Smooth muscle cell (in vitro differentiated cells): ENCODE data around the gene ABCA4. TPM values are rescaled to one million over a fixed set of nuclear protein-coding genes. Genes with fewer than 3 reads are reported as not detected.

ENCODE experiments used
- DNase-seq: peaks from one replicate; lab custom pipeline; 2025; ENCODE audit not compliant: unreplicated experiment; lab: John Stamatoyannopoulos, UW
- H2AFZ ChIP-seq: fragments of 200-600 bp; sonication (generic); 2 replicates; pipeline ENCODE4 v1.6.0; 2016; ENCODE audit warnings: antibody characterized with exemption, low read depth, mild to moderate bottlenecking
- H3F3A ChIP-seq: fragments of 200-600 bp; sonication (generic); 2 replicates; pipeline ENCODE4 v1.6.0; 2017; ENCODE audit warnings: antibody characterized with exemption, low read depth
- H3K27ac ChIP-seq: fragments of 200-600 bp; sonication (generic); 2 replicates; pipeline ENCODE4 v1.5.1; 2016; ENCODE audit warnings: low read depth, mild to moderate bottlenecking
- H3K27me3 ChIP-seq: fragments of 200-600 bp; sonication (generic); 2 replicates; pipeline ENCODE4 v1.6.1; 2016; ENCODE audit warnings: low read depth, mild to moderate bottlenecking
- H3K36me3 ChIP-seq: fragments of 200-600 bp; sonication (generic); 2 replicates; pipeline ENCODE4 v1.5.1; 2016; ENCODE audit warnings: low read depth
- H3K4me1 ChIP-seq: fragments of 200-600 bp; sonication (generic); 2 replicates; pipeline ENCODE4 v1.5.1; 2016; ENCODE audit warnings: low read depth
- H3K4me2 ChIP-seq: fragments of 200-600 bp; sonication (generic); 2 replicates; pipeline ENCODE4 v1.6.0; 2016; ENCODE audit warnings: mild to moderate bottlenecking
- H3K4me3 ChIP-seq: fragments of 200-600 bp; sonication (generic); 2 replicates; pipeline ENCODE4 v1.5.1; 2016; ENCODE audit warnings: mild to moderate bottlenecking
- H3K79me2 ChIP-seq: fragments of 200-600 bp; sonication (generic); 2 replicates; pipeline ENCODE4 v1.6.0; 2016; ENCODE audit warnings: low read depth, mild to moderate bottlenecking
- H3K9ac ChIP-seq: fragments of 200-600 bp; sonication (generic); 2 replicates; pipeline ENCODE4 v1.6.0; 2016; ENCODE audit warnings: low read depth
- H3K9me3 ChIP-seq: fragments of 200-600 bp; sonication (generic); replicated peaks from 2 replicates; pipeline ENCODE4 v1.5.1; 2016; ENCODE audit warnings: low read depth
- H4K20me1 ChIP-seq: fragments of 200-600 bp; sonication (generic); 2 replicates; pipeline ENCODE4 v1.6.0; 2016; ENCODE audit warnings: low read depth
- CTCF ChIP-seq: fragments of 200-600 bp; sonication (generic); IDR thresholded peaks from 2 replicates; pipeline ENCODE4 v1.5.1; 2017; ENCODE audit warnings: borderline replicate concordance, mild to moderate bottlenecking, antibody characterized with exemption; ENCODE audit not compliant: insufficient read depth, poor library complexity, severe bottlenecking
- WGBS: methylation state at CpG from one replicate; pipeline ENCODE4 v1.1.7; 2016; ENCODE audit warnings: low lambda C conversion rate; 5-methylcytosine and 5-hydroxymethylcytosine counted together
- polyA plus RNA-seq: library from polyadenylated mRNA; unstranded; fragments of >200 nt; fragmentation: Nextera tagmentation; extraction: Ambion mirVana; gene quantifications from 2 replicates; pipeline ENCODE4 v1.2.1, GENCODE V29; 2016
- total RNA-seq: library from RNA; depleted of rRNA; stranded (reverse); fragments of >200 nt; gene quantifications from 2 replicates; pipeline ENCODE4 v1.2.3, GENCODE V29; 2014

ABCA4 gene
- total and polyA plus RNA-seq, 2 experiments from 2014 or later, result 0.46 to 0.99 TPM

GRCh38 chr1:94056996-94057395, 64.0 kb downstream of the ABCA4 start:
- Histone ChIP-seq H3K4me2 (no peak overlapping the region), H4K20me1 (no peaks in the 10 kb centered on the region), H2AFZ (no peak overlapping the region), H3K9me3 (no peaks in the 10 kb centered on the region), H3K27ac (no peak overlapping the region), H3K27me3 (no peaks in the 10 kb centered on the region), H3K4me3 (no peak overlapping the region), H3K9ac (no peak overlapping the region), H3K79me2 (no peaks in the 10 kb centered on the region), H3F3A (no peaks in the 10 kb centered on the region), H3K36me3 (no peaks in the 10 kb centered on the region), H3K4me1 (peaks cover 7% of the 10 kb centered on the region)
- DNase-seq, result no peak
- 83% methylated on average over 2 of the region's 2 CpGs for WGBS
- TF ChIP-seq CTCF, result no peak

GRCh38 chr1:94056171-94056570, 64.8 kb downstream of the ABCA4 start:
- DNase-seq, result no peak
- Histone ChIP-seq H3K27ac (peak overlapping the region; percentile 44), H3K4me3 (no peak overlapping the region), H3K9me3 (no peaks in the 10 kb centered on the region), H3K9ac (no peak overlapping the region), H4K20me1 (no peaks in the 10 kb centered on the region), H3F3A (no peaks in the 10 kb centered on the region), H2AFZ (no peak overlapping the region), H3K4me2 (peak overlapping the region; percentile 32), H3K36me3 (no peaks in the 10 kb centered on the region), H3K79me2 (no peaks in the 10 kb centered on the region), H3K27me3 (no peaks in the 10 kb centered on the region), H3K4me1 (peaks cover 4% of the 10 kb centered on the region)
- 88% methylated on average over 6 of the region's 6 CpGs for WGBS
- TF ChIP-seq CTCF, result no peak

DNA sequence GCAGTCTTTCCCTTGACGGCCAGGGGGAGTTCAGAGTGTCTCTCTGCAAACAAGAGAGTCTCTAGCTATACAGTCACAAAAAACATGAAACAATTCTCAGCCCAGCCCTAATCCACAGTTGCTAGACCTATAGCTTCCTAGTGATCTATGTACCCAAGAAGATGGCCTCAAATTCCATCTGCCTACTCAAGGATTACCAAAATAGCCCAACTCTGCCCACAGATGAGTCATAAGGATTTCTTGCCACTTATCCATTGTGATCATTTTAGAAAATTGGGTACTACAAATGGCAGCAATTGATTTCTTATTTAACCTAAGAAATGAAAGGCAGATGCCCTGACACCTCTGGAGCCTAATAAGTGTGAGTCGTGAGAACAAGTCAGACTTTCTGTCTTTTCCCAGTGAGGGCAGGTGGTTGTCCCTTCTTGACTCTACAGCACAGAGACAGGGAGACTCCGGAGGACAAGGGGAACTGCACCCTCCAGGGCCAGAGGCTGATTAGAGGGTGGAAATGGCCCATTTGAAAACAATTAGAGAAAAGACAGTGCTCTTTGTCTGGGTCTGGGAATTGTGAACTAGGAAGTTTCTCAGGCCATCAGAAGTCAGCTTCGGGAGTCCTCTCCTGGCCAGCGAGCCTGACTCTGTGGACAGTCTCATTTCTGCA, 65.4 kb downstream of the ABCA4 start:
- TF ChIP-seq CTCF, result no peak
- Histone ChIP-seq H2AFZ (no peak overlapping the region), H3K9ac (no peak overlapping the region), H3K79me2 (no peaks in the 10 kb centered on the region), H3K4me3 (no peak overlapping the region), H3F3A (no peaks in the 10 kb centered on the region), H3K4me1 (peaks cover 4% of the 10 kb centered on the region), H3K27me3 (no peaks in the 10 kb centered on the region), H3K9me3 (no peaks in the 10 kb centered on the region), H3K36me3 (no peaks in the 10 kb centered on the region), H3K27ac (peak overlapping the region; percentile 44), H4K20me1 (no peaks in the 10 kb centered on the region), H3K4me2 (peak overlapping the region; percentile 32)
- 43% methylated on average over 5 of the region's 5 CpGs for WGBS
- DNase-seq, result no peak

DNA sequence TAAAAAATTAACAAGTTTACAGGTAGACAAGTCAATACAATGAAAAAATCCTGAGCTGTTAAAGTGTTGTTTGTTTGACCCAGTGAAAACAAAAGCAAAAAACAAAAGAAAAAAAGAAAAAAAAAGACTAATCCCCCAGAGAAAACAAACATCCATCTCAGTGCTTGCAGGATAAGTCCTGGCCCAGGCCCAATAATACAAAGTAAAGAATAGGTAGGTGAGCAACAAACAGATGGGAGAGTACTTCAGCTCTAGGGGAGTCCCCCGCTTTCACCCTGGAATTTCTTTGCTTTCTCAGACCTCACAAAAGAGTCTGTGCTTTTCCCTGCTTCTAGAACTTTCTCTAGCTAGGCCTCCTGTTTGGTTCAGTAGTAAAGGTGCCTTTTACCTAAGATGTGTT, 70.3 kb downstream of the ABCA4 start:
- 89% methylated on average over 1 of the region's 1 CpG for WGBS
- Histone ChIP-seq H3K4me2 (no peak overlapping the region), H2AFZ (no peak overlapping the region), H3F3A (peaks cover 12% of the 10 kb centered on the region), H3K27me3 (no peaks in the 10 kb centered on the region), H3K4me3 (no peak overlapping the region), H3K9ac (no peak overlapping the region), H3K27ac (no peak overlapping the region), H4K20me1 (no peaks in the 10 kb centered on the region), H3K4me1 (peaks cover 18% of the 10 kb centered on the region), H3K36me3 (no peaks in the 10 kb centered on the region), H3K79me2 (no peaks in the 10 kb centered on the region), H3K9me3 (no peaks in the 10 kb centered on the region)
- TF ChIP-seq CTCF, result no peak
- no peak for DNase-seq
